ENCODE results near the gene TYMP.

GRCh38 chr22:50519151-50519550 is 10.7 kb downstream of the TYMP start:
- TF ChIP-seq POLR2AphosphoS5 (IDR thresholded peaks at IDR 0.05; ENCODE audit: borderline replicate concordance, low read depth, low read length) (no peak), EZH2 (IDR thresholded peaks at IDR 0.05) (no peak)
